CD4-positive, alpha-beta T cell treated with Interleukin-17A for 1 hour (primary cell): ENCODE measurements around the gene SECISBP2L.
"Not testable (repeated sequence)": the region's sequence is repeated elsewhere in the genome, so short reads cannot be mapped to it uniquely, and the experiment has no call there.

ENCODE experiments used
- DNase-seq: peaks from one replicate; pipeline ENCODE4 v3.0.0-alpha.2; 2020

SECISBP2L gene

GRCh38 chr15:49046220-49047102 is at the start of gene SECISBP2L:
Gene SECISBP2L (minus strand): TSS chr15:49046446. CDS start chr15:49046299, 147 bp downstream.
- DNase-seq: peak; percentile 94

GRCh38 chr15:49094923-49095322 is 48.7 kb upstream of the SECISBP2L start:
- DNase-seq: no peak

GRCh38 chr15:49093252-49094105 is 47.2 kb upstream of the SECISBP2L start:
- no peak for DNase-seq

- no peak for DNase-seq
These were observed 42.8 kb upstream of the SECISBP2L start for GRCh38 chr15:49088996-49089395.

- no peak for DNase-seq
These were observed 39.6 kb upstream of the SECISBP2L start for GRCh38 chr15:49085696-49086459.

GRCh38 chr15:49084285-49084570 is 38.0 kb upstream of the SECISBP2L start:
- no peak for DNase-seq

GRCh38 chr15:49083401-49084284 is 37.4 kb upstream of the SECISBP2L start:
- DNase-seq: no peak

GRCh38 chr15:49082960-49083359 is 36.7 kb upstream of the SECISBP2L start:
- DNase-seq: no peak

- no peak for DNase-seq
These were observed 33.2 kb upstream of the SECISBP2L start for GRCh38 chr15:49079340-49080039.

GRCh38 chr15:49075881-49076280 is 29.6 kb upstream of the SECISBP2L start:
- no peak for DNase-seq

GRCh38 chr15:49074589-49075287 is 28.5 kb upstream of the SECISBP2L start:
- DNase-seq: not testable (repeated sequence)

GRCh38 chr15:49066372-49066771 is 20.1 kb upstream of the SECISBP2L start:
- DNase-seq: no peak

- DNase-seq: no peak
These were observed 18.6 kb upstream of the SECISBP2L start for GRCh38 chr15:49064884-49065283.

- no peak for DNase-seq
These were observed 18.0 kb upstream of the SECISBP2L start for GRCh38 chr15:49064281-49064653.

GRCh38 chr15:49063402-49064280 is 17.4 kb upstream of the SECISBP2L start:
- no peak for DNase-seq

GRCh38 chr15:49062900-49063299 is 16.7 kb upstream of the SECISBP2L start:
- no peak for DNase-seq

- DNase-seq: no peak
These were observed 14.7 kb upstream of the SECISBP2L start for GRCh38 chr15:49060710-49061495.

- DNase-seq: no peak
These were observed 13.2 kb upstream of the SECISBP2L start for GRCh38 chr15:49059491-49059890.

GRCh38 chr15:49058559-49058958 is 12.3 kb upstream of the SECISBP2L start:
- no peak for DNase-seq
